Left cardiac atrium (tissue), 4 donors: ENCODE data around the gene CACNA1E. TPM values are rescaled to one million over a fixed set of nuclear protein-coding genes. Genes with fewer than 3 reads are reported as not detected.

Experiments used
- ATAC-seq, 2 donors: fragments of 200-7000 bp; cut with Tn5 transposase; one replicate each; pipeline ENCODE4 v1.9.1; 2020; ENCODE audit warnings: mild to moderate bottlenecking in 2 of 2, moderate library complexity in 2 of 2
- DNase-seq: peaks from one replicate; pipeline ENCODE4 v3.0.0-alpha.2; 2020
- intact Hi-C, 2 donors: fragments of 100-400 bp; cut with DNase I; formaldehyde crosslinking; loops; one replicate each; pipeline versions ENCODE4 v1.14.1 to v1.15.1; 2022 to 2023
- long read RNA-seq: library from polyadenylated mRNA; unstranded; transcript quantifications from one replicate; pipeline ENCODE4 v2.0.0, GENCODE V29; 2021
- total RNA-seq, 2 donors: library from RNA; stranded (reverse); fragmentation: NEBNext Ultra II Directional; extraction: Animal tissue kit (Norgen Biotek cat#: 25700); gene quantifications; one replicate each; pipeline ENCODE4 v1.2.1, GENCODE V29; 2021
- donor health status: DM: no; HTN: yes; CAD: no.
- donor health status: DM: no; HTN: yes; CAD: no; lungs with severe emphysema.
- donor health status: DM: yes; HTN: yes; CAD: no.
- donor health status: Dilated cardiomyopathy.

CACNA1E gene
- total RNA-seq = 1 to 10 TPM in 1 of 2 donors, under 1 TPM in 1; 0.55 to 1.3 TPM
- long read RNA-seq = 0 reads

- intact Hi-C loops = loop anchor here in 1 of 2 donors (5.0 to 10.0 kb wide), 2 partner anchors 189 to 601 kb away; no protein-coding TSS in a partner anchor
- no peak for DNase-seq
- no peak for ATAC-seq
Measured at GRCh38 chr1:181483285-181484195, at the start of gene CACNA1E. Gene CACNA1E (plus strand): TSS chr1:181483517. CDS start chr1:181483745, 228 bp downstream.

- DNase-seq = no peak
- intact Hi-C loops = no loop called here
- peak; percentile 55 to 69 for ATAC-seq
Measured at GRCh38 chr1:181433931-181434330, 49.4 kb upstream of the CACNA1E start.

- DNase-seq = no peak
- ATAC-seq = no peak
- intact Hi-C loops = no loop called here
Measured at GRCh38 chr1:181438013-181438412, 45.3 kb upstream of the CACNA1E start.

GRCh38 chr1:181440510-181440909 lies 42.8 kb upstream of the CACNA1E start:
- no peak for ATAC-seq
- no peak for DNase-seq
- intact Hi-C loops = no loop called here

GRCh38 chr1:181442181-181442525 lies 41.2 kb upstream of the CACNA1E start:
- no peak for ATAC-seq
- intact Hi-C loops = no loop called here
- no peak for DNase-seq

- no peak for DNase-seq
- no peak for ATAC-seq
- intact Hi-C loops = no loop called here
Measured at GRCh38 chr1:181443231-181443853, 40.0 kb upstream of the CACNA1E start.

GRCh38 chr1:181445436-181445835 lies 37.9 kb upstream of the CACNA1E start:
- DNase-seq (no peak), ATAC-seq (no peak)

GRCh38 chr1:181448461-181448860 lies 34.9 kb upstream of the CACNA1E start:
- intact Hi-C loops = no loop called here
- ATAC-seq (no peak), DNase-seq (no peak)

More at GRCh38 chr1:181445436-181445835, 37.9 kb upstream of the CACNA1E start:
- intact Hi-C loops = no loop called here

GRCh38 chr1:181451661-181452230 lies 31.6 kb upstream of the CACNA1E start:
- intact Hi-C loops = no loop called here
- ATAC-seq = no peak
- no peak for DNase-seq

- DNase-seq (no peak), ATAC-seq (no peak)
- intact Hi-C loops = no loop called here
Measured at GRCh38 chr1:181452746-181453145, 30.6 kb upstream of the CACNA1E start.

GRCh38 chr1:181453541-181454201 lies 29.6 kb upstream of the CACNA1E start:
- ATAC-seq (no peak), DNase-seq (no peak)
- intact Hi-C loops = no loop called here

GRCh38 chr1:181456551-181456950 lies 26.8 kb upstream of the CACNA1E start:
- no peak for DNase-seq
- no peak for ATAC-seq
- intact Hi-C loops = no loop called here

GRCh38 chr1:181458419-181458818 lies 24.9 kb upstream of the CACNA1E start:
- DNase-seq = no peak
- intact Hi-C loops = no loop called here
- ATAC-seq = no peak

- ATAC-seq (no peak), DNase-seq (no peak)
- intact Hi-C loops = no loop called here
Measured at GRCh38 chr1:181459067-181459466, 24.2 kb upstream of the CACNA1E start.

- intact Hi-C loops = no loop called here
- ATAC-seq = peak; percentile 83 to 98
Measured at GRCh38 chr1:181469829-181470228, 13.5 kb upstream of the CACNA1E start.

GRCh38 chr1:181475580-181475979 lies 7.7 kb upstream of the CACNA1E start:
- DNase-seq (no peak), ATAC-seq (no peak)
- intact Hi-C loops = loop anchor here in 1 of 2 donors (5.0 kb wide), 1 partner anchor 607 kb away; no protein-coding TSS in a partner anchor

More at GRCh38 chr1:181469829-181470228, 13.5 kb upstream of the CACNA1E start:
- DNase-seq = no peak

GRCh38 chr1:181476581-181476980 lies 6.7 kb upstream of the CACNA1E start:
- intact Hi-C loops = loop anchor here in 1 of 2 donors (5.0 kb wide), 1 partner anchor 606 kb away; no protein-coding TSS in a partner anchor
- DNase-seq = no peak
- no peak for ATAC-seq

GRCh38 chr1:181478306-181478705 lies 5.0 kb upstream of the CACNA1E start:
- DNase-seq (no peak), ATAC-seq (no peak)
- intact Hi-C loops = loop anchor here in 1 of 2 donors (2.0 to 5.0 kb wide), 2 partner anchors 458 to 604 kb away; no protein-coding TSS in a partner anchor

- DNase-seq = peak; percentile 43
- intact Hi-C loops = loop anchor here in 1 of 2 donors (1.0 to 5.0 kb wide), 3 partner anchors 197 to 603 kb away; no protein-coding TSS in a partner anchor
- peak; percentile 88 to 91 for ATAC-seq
Measured at GRCh38 chr1:181479137-181479745, 4.1 kb upstream of the CACNA1E start.
